Right lobe of liver (tissue), 4 donors: ENCODE measurements around the gene ASB3.

Experiments used
- CTCF ChIP-seq, 4 donors: fragments of 200-600 bp in 3 of 4; fragments of 450-650 bp in 1 of 4; IDR thresholded peaks; one replicate each; pipeline versions ENCODE4 v1.5.1 to v1.8.0; 2016 to 2022; ENCODE audit warnings: antibody characterized with exemption in 4 of 4, mild to moderate bottlenecking in 2 of 4
- POLR2A ChIP-seq: fragments of 450-650 bp; IDR thresholded peaks from one replicate; pipeline ENCODE4 v1.6.1; 2017; ENCODE audit warnings: antibody characterized with exemption, mild to moderate bottlenecking
- donor health status: DM: no; HTN: no; CAD: no.
- donor health status: DM: no; HTN: no; CAD: no.
- donor health status: DM: no; HTN: yes; CAD: no.

GRCh38 chr2:53694096-53694771, 92.5 kb downstream of the ASB3 start:
- TF ChIP-seq POLR2A (no peak), CTCF (IDR thresholded peaks at IDR 0.05) (no peak)
